PFSK-1 (cell line): ENCODE results near the gene SLCO3A1.

Source experiments
- POLR2AphosphoS5 ChIP-seq: IDR thresholded peaks from 2 replicates; pipeline ENCODE4 v1.6.1; 2012; ENCODE audit warnings: low read depth, mild to moderate bottlenecking, control low read depth, low read length, moderate library complexity
- SIN3A ChIP-seq: IDR thresholded peaks from 2 replicates; pipeline ENCODE4 v1.6.1; 2012; ENCODE audit warnings: mild to moderate bottlenecking, low read length, moderate library complexity, borderline replicate concordance; ENCODE audit not compliant: insufficient read depth
- TF ChIP-seq, protein P1 (sequence below), 2 experiments: IDR thresholded peaks; 2 replicates each; pipeline versions ENCODE4 v1.6.1 to v1.8.0; 2011 to 2012; ENCODE audit warnings: low read depth in 2 of 2, low read length in 2 of 2, control low read depth in 1 of 2, inconsistent platforms in 1 of 2, mild to moderate bottlenecking in 1 of 2, moderate library complexity in 1 of 2; ENCODE audit not compliant: insufficient read depth in 1 of 2

DNA sequence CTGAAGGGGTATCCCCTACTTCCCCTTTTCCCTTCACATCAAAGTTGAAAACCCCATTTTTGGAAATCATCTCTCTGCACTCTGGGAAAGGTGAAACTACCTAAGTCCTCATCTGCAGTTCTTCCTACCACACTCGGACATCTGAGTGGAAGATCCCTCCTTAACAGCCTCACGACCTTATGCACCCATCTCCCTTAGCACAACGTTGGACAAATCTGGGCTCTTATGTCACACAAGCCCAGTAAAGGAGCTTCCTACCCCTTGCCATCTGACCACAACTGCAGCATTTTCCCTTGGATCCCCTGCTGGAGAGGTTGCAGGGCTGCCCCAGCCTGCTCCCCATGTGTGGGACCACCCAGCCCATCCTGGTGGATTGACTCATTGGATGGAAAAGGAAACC, 288.1 kb downstream of the SLCO3A1 start:
- TF ChIP-seq POLR2AphosphoS5: no peak
- TF ChIP-seq, protein P1, sequence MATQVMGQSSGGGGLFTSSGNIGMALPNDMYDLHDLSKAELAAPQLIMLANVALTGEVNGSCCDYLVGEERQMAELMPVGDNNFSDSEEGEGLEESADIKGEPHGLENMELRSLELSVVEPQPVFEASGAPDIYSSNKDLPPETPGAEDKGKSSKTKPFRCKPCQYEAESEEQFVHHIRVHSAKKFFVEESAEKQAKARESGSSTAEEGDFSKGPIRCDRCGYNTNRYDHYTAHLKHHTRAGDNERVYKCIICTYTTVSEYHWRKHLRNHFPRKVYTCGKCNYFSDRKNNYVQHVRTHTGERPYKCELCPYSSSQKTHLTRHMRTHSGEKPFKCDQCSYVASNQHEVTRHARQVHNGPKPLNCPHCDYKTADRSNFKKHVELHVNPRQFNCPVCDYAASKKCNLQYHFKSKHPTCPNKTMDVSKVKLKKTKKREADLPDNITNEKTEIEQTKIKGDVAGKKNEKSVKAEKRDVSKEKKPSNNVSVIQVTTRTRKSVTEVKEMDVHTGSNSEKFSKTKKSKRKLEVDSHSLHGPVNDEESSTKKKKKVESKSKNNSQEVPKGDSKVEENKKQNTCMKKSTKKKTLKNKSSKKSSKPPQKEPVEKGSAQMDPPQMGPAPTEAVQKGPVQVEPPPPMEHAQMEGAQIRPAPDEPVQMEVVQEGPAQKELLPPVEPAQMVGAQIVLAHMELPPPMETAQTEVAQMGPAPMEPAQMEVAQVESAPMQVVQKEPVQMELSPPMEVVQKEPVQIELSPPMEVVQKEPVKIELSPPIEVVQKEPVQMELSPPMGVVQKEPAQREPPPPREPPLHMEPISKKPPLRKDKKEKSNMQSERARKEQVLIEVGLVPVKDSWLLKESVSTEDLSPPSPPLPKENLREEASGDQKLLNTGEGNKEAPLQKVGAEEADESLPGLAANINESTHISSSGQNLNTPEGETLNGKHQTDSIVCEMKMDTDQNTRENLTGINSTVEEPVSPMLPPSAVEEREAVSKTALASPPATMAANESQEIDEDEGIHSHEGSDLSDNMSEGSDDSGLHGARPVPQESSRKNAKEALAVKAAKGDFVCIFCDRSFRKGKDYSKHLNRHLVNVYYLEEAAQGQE (IDR thresholded peaks at IDR 0.05; ENCODE audit: insufficient read depth in 1 of 2, low read depth in 2 of 2, low read length in 2 of 2): no peak
- TF ChIP-seq SIN3A: no peak
